GM19467 (cell line): Measurements from ENCODE around the gene SPTB.

Source experiments
- ATAC-seq: cut with Tn5 transposase; IDR thresholded peaks from one replicate; pipeline ENCODE4 v1.9.1; 2021; ENCODE audit warnings: mild to moderate bottlenecking, moderate library complexity; ENCODE audit not compliant: unreplicated experiment

The SPTB gene

DNA sequence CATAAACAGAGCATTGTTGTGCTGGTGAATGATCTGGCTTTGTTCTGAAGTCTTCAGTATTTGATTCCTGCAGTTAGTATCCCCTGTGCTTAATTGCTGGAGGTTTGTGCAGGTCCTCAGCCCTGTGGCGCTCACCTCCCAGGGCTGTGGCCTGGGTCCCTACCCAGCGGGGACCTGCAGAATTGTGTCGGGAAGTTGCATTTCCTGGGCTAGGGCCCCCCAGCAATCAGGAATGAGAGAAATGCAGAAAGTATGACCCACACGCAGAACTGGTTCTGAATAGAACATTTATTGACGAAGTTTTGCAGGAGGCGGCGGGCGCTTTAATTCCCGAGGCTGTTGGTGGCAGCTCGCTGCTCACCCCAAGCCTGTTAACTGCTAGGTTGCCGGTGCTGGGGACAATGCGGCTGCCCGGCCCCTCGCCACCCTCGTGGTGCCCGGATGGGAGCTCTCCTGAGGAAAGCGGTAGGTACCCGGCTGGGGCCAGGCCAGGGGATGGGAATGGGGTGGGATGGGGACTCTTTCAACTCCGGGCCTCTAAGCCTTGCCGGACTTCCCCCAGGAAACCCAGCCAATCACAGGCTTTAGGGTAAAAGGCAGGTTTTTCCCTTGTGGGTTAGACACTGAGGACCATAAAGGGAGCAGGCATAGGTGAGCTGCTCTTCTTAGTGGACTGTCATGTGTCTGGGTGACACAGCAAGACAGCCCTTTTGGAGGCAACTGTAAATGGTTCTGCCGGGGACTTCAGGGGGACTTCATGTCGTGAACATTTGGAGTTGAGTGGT, 163.9 kb downstream of the SPTB start:
- ATAC-seq, result no peak

GRCh38 chr14:64715146-64715627, 164.5 kb downstream of the SPTB start:
- no peak for ATAC-seq

DNA sequence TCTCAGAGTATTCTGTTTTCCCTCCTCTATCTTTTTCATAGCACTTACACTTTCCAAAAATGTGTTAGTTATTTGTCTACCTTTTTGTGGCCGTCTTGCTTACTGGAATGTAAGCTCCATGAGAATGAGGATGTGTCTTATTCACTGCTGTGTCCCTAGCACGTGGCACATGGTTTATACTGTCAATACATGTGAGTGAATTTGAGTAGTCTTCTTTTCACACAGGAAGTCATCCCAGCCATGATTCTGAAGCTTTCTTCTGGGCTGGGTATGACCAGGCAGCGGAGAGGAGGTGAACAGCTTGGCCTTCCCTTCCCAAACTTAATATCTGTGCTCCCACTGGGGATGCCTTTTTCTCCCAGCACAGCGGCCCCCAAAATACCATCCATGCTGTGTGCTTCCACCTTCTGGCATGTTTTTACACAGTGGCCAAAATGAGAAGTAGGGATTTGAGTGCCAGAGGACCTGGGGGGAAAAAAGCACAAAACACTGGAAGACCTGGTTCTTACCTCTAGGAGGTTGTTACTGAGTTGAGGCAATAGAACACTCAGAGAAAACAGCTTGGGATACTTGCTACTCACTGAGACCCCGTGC, 165.2 kb downstream of the SPTB start:
- ATAC-seq, result no peak

- ATAC-seq, result no peak
Observed at GRCh38 chr14:64713677-64714076, 166.0 kb downstream of the SPTB start.

GRCh38 chr14:64711039-64711438, 168.7 kb downstream of the SPTB start:
- ATAC-seq, result no peak

- ATAC-seq, result no peak
Observed at GRCh38 chr14:64709126-64709525, 170.6 kb downstream of the SPTB start.

- ATAC-seq, result no peak
Observed at GRCh38 chr14:64708148-64709004, 171.3 kb downstream of the SPTB start.

DNA sequence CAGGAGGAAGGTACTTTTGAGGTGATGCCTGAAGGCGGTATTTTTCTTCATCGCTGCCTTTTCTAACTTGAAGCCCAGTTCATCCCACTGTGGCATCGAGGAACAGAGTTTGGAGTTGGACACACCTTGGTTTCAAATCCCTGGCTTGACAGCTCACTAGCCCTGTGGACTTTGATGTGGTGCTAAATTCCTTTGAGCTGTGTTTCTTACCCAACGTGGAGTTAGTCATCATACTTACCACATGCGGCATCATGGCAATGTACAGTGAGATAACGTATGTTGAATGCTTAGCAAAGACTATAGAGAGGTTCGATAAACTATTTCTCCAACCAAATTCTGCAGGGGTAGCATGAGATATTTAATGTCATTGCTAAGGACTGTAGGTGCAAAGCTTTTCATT, 172.0 kb downstream of the SPTB start:
- ATAC-seq, result no peak

GRCh38 chr14:64706593-64707193, 173.0 kb downstream of the SPTB start:
- no peak for ATAC-seq

- no peak for ATAC-seq
Observed at GRCh38 chr14:64706119-64706592, 173.6 kb downstream of the SPTB start.

GRCh38 chr14:64705381-64706118, 174.2 kb downstream of the SPTB start:
- no peak for ATAC-seq

GRCh38 chr14:64704743-64705380, 174.8 kb downstream of the SPTB start:
- no peak for ATAC-seq

GRCh38 chr14:64704143-64704742, 175.5 kb downstream of the SPTB start, which contains the start of gene PLEKHG3:
Gene PLEKHG3, plus strand, starts transcription at chr14:64704424. Its CDS starts 23,208 bp downstream, at chr14:64727632.
- no peak for ATAC-seq

DNA sequence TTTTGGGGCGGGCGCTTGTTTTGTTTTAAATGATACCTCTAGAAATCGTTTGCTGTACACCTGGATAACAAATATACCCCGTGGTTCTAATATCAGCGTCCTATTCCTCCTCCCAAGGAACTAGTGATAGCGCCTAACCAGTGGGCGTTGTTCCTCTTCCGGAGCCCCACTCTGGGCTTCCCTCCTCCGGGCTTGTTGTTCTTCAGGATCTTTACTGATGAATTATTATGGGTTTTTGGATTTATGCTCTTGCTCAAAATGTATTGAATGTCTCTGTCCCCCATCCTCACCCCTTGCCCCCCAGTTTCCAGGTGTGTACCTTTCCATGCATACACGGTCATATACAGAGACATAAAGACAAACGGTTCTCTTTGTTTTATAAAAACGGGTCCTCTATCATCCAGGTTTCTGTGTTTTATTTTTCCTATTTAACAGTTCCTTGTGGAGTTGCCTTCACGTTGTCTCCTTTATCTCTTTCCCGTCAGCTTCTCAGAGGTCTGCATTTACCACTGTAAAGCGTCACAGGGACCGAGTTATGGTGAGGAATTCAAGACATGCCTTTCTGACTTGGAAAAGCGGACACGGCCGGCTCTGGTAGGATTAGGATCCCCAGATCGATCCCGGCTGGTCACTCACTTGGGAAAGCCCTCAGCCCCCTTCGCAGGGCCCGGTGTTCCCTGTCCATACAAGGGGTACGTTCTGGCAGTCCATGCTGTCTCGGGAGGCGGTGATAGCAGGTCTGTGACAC, 176.1 kb downstream of the SPTB start:
- ATAC-seq, result no peak

DNA sequence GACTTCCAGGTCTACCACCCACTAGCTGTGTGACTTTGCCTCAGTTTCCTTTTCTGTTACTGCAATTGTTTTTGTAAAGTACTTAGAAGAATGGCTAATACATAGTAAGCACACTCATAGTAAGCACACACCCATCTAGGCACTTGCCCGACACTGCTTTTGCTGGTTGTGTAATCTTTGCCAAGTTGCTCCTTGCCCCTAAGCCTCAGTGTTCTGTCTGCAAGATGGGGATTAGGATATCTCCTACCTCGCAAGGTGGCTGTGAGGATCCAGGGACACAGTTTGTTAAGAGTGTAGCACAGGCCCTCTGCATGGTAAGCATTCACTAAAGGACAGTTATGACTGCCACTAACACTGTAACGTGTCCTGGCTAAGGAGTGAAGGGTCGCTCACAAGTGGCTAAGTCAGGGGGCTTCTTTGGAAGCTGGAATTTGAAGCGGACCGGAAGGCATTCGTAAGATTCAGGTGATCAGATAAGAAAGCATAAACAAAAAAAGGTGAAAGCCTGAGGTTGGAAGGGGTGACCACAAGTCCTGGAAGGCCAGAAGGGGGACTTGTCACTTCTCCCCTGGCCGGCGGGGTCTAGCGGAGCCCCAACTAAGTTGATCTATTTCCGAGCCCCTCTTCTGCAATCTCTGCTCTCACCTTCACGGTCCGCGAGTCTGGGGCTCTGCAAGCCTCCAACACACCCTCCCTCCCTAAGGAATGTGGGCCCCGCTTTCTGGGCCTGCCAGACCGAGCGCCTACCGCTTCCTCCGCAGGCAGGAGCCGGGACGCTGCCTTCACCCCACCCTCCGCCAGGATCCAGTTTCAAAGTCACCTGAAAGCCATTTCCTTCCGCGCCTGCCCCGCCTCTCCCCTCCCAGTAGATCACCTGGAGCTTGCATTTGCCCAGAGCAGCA, 177.0 kb downstream of the SPTB start:
- no peak for ATAC-seq

DNA sequence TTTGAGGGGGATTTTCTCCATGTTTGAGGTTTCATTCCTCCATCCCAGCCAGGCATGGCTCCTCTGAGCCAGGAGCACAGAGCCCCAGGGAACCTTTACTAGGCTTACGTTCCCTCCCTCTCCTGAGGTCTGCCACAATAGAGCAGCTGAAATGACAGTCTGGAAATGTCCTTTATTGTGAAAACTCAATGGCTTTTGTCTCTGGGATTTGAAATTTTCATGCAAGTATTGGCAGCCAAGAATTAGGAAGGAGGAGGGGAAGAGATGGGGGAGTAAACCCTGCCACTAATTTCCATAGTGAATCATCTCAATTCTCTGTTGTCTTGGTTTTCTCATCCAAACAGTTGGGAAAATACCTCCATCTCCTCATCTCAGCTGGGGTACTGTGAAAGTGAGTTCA, 178.0 kb downstream of the SPTB start:
- ATAC-seq, result no peak

- no peak for ATAC-seq
Observed at GRCh38 chr14:64700894-64701293, 178.8 kb downstream of the SPTB start.

DNA sequence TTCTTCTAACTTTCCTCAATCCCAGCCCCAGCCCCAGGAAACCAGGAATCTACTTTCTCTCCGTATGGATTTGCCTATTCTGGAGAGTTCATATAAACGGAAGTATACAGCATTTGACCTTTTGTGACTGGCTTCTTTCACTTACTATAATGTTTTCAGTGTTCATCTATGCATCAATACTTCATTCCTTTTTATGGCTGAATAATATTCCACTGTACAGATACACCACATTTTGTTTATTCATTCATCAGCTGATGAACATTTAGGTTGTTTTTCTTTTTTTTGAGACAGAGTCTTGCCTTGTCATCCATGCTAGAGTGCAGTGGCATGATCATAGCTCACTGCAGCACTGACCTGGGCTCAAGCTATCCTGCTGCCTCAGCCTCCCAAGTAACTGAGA, 179.4 kb downstream of the SPTB start:
- ATAC-seq, result no peak
